GM12873 (cell line): ENCODE measurements around the gene GPR183.

Source experiments
- TF ChIP-seq, protein P1 (sequence below): IDR thresholded peaks from 2 replicates; pipeline ENCODE4 v1.5.1; 2012; ENCODE audit warnings: low read depth, mild to moderate bottlenecking, moderate library complexity, low read length, control low read depth; ENCODE audit not compliant: insufficient read depth; ENCODE audit errors: missing control alignments

GPR183 gene

DNA sequence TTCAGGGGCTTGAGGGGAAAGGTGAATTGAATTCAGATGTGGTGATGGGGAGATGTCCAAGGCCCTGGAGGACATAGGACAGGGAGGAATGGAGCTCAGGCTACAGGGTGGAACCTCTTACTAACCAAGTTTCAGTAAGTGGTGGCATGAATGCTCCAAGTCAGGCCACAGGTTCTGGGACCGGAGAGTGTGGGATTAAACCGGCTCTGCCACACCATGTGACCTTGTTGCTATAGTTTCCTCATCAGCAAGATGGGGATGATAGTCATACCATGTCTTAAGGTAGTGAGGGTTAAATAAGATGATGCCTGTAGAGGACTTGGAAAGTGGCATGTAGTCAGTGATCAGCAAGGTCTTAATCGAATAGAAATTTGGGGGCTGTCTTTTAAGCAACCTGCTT, 16.3 kb downstream of the GPR183 start:
- TF ChIP-seq, protein P1, sequence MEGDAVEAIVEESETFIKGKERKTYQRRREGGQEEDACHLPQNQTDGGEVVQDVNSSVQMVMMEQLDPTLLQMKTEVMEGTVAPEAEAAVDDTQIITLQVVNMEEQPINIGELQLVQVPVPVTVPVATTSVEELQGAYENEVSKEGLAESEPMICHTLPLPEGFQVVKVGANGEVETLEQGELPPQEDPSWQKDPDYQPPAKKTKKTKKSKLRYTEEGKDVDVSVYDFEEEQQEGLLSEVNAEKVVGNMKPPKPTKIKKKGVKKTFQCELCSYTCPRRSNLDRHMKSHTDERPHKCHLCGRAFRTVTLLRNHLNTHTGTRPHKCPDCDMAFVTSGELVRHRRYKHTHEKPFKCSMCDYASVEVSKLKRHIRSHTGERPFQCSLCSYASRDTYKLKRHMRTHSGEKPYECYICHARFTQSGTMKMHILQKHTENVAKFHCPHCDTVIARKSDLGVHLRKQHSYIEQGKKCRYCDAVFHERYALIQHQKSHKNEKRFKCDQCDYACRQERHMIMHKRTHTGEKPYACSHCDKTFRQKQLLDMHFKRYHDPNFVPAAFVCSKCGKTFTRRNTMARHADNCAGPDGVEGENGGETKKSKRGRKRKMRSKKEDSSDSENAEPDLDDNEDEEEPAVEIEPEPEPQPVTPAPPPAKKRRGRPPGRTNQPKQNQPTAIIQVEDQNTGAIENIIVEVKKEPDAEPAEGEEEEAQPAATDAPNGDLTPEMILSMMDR: no peak

DNA sequence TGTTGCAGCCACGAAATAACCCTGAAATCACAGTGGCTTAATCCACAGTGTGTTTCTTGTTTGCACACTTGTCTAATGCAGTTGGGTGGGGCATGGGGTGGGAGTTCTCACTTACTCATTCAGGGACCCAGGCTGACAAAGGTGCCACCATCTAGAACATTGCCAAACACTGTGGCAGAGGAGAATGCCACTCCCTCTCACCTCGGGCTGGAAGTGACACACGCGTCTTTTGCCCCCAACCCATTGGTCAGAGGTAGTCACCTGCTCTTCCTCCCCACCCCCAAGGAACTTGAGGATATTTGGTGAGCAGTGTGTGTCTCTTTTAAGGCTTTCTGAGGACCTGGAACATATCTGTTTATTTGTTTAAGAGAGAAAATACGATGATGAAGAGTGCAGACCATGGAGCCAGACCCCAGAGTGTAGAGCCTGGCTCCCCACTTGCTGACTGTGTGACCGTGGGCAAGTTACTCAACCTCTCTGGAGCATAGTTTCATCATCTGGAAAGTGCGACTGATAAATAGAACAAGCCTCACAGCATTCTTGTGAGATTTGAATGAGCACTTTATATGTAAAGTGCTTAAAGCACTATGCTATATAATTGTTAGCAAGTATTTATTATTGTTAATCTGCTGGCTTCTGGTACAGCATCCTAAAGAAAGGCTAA, 17.4 kb downstream of the GPR183 start:
- TF ChIP-seq, protein P1: no peak

DNA sequence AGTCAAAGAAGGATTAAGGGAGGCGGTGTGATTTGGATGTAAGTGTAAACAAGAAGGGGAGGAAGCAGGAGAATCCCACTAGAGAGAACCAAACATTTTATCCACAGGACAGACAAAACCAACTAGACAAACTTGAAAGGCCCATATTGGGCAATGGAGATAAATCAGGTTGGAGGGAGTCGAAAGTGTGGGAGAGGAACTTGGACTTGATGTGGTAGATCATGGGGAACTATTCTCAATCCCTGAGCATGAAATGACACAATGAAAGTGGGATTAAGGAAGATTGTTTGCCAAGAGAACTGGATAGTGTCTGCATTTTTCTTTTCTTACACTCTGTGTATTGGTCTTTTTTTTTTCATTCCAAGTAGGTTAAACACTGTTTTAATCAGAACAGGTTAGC, 17.9 kb downstream of the GPR183 start:
- TF ChIP-seq, protein P1: no peak

DNA sequence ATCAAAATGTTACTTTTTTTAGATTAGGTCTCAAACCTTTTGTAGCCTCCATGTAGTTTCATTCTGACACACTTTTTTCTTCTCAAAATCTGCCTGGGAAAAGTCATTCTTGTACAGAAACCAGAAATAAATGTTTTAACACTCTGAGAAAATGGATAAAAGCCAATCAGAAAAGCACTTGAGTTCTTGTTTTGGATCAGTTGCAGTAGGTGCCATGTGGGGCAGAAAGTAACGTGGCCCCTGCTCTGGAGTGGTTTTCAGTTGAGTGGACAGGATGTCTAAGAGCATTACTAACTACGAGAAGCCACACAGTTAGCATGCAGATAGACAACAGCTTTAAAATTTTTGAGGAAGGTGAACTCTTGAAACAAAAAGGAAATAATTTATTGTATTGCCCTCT, 19.1 kb downstream of the GPR183 start:
- TF ChIP-seq, protein P1: no peak

DNA sequence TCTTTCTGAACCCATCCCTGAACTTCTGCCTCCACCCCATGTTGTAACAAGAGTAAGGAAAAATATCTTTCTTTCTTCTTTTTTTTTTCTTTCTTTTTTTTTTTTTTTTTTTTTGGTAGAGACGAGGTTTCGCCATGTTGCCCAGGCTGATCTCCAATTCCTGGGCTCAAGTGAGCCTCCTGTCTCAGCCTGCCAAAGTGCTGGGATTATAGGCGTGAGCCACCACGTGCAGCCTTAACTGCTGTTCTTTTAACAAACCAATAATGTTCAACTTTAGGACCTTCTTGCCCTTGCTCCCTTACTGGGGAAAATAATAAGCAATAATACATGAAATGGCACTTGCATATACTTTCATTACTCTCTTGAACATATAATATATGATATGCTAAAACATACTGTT, 19.6 kb downstream of the GPR183 start:
- TF ChIP-seq, protein P1: no peak

DNA sequence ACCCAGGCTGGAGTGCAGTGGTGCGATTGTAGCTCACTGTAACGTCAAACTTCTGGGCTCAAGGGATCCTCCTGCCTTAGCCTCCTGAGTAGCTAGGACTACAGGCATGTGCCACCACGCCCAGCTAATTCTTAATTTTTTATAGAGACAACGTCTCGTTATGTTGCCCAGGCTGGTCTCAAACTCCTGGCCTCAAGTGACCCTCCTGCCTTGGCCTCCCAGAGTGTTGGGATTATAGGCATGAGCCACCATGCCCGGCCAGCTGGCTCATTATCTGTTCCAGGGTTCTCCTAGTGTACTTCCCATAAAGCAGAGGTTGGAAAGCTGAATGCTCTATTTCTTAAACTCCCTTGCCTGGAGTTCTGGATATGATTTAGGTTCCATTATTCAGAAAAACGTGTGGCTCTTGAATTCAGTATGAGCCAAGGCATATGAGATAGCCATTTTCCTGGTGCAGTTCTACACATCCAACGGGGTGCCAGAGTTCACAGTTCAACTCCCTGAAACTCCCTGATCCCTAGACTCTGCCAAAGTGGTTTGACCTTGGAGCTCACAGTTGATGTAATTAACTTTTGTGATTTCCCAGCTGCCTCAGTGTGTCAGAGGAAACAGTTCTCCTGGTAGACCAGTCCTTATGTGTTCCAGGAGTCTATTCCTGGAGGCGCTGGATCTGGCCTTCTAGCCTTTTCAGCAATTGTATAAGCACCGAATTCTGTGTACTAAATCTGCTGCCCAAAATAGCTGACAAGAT, 21.6 kb downstream of the GPR183 start:
- TF ChIP-seq, protein P1: no peak
